NOMO-1 treated with dmso at 0.1 percent for 144 hours (cell line): ENCODE measurements around the gene TAPBP.

Experiments used
- DNase-seq: peaks from one replicate; lab custom pipeline; 2025; ENCODE audit not compliant: unreplicated experiment; lab: John Stamatoyannopoulos, UW

TAPBP gene

DNA sequence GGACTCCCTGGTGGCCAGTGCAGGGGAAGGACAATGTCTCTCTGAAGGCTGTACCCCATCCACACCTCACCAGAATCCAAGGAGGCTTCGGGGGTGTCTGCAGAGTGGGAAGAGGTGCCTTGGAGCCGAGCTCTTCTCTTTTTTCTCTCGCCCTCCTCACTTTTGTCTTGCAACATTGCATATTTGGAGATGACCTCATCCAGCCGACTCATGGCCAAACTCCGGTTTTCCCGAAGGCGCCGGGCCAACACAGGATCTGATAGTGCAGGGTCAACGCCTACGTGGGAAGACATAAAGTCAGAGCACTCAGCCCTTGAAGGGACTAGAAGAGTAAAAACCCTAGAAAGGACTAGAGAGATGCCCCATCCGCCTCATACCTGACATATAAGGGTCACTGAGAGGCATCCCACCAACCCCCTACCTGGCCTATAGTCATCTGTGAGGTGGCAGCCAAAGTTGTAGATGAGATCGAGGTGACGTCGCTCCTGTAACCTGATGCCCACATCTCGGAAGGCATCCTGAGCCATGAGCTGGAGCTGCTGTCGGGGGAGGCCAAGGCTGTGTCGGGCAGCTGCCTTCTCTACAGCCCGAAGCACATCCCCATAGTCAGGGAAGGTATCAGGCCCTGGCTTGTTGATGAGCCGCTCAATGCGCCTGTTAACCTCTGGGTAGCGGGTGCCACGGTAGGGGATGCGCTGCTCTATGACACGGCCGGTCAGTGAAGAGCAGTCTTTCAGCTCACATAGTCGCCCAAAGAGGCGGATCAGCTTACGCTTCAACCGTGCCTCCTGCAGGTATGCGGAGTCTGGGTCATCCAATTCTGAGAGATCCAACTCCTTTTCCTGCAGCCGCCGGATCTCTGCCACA, 6.7 kb upstream of the TAPBP start:
- no peak for DNase-seq

GRCh38 chr6:33319939-33320314, 6.0 kb upstream of the TAPBP start:
- no peak for DNase-seq

DNA sequence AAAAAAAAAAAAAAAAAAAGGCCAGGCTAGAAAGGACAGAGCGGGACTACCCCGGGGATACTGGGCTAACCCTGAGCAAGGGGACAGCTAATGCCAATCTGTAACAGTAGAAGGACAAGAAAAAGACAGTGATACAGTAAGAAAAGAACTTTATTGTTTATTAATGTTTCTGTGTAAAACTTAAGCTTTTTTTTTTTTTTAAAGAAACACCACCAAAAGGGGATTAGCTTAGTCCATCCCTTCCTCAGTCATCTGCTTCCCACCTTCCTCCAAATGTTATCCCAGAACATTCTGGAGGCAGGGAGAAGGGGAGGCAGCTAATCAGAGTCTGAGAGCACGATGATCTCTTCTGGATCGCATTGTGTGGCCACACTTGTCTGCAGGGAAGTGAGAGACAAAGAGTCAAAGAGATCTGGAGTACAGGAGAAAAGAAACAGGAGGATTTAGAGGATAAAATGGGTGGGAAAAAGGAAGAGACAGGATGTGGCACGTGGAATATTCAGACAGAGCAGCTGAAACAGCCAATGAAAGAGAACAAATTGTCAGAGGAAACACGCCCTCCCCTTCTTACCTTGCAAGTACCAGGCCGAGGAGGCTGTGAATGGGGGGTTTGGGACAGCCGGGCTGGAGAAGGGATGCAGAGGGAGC, 4.7 kb upstream of the TAPBP start:
- DNase-seq, result no peak

GRCh38 chr6:33317669-33318425, 4.0 kb upstream of the TAPBP start, which contains the start of gene ZBTB22:
TSS of gene ZBTB22 (minus strand) at chr6:33317744. CDS start at chr6:33316916, 828 bp downstream.
- peak; percentile 97 for DNase-seq

DNA sequence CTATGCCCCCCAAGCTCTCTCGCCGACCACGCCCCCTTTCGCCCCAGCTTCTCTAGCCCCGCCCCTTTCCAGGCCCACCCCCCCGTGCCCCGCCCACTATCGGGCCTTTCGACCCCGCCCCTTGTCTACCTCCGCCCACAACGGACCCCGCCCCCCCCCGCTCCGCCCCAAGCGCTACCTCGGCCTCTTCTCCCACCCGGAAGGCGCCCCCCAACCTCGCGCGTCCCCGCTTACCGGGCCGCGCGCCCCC, 3.5 kb upstream of the TAPBP start:
- DNase-seq, result no peak

DNA sequence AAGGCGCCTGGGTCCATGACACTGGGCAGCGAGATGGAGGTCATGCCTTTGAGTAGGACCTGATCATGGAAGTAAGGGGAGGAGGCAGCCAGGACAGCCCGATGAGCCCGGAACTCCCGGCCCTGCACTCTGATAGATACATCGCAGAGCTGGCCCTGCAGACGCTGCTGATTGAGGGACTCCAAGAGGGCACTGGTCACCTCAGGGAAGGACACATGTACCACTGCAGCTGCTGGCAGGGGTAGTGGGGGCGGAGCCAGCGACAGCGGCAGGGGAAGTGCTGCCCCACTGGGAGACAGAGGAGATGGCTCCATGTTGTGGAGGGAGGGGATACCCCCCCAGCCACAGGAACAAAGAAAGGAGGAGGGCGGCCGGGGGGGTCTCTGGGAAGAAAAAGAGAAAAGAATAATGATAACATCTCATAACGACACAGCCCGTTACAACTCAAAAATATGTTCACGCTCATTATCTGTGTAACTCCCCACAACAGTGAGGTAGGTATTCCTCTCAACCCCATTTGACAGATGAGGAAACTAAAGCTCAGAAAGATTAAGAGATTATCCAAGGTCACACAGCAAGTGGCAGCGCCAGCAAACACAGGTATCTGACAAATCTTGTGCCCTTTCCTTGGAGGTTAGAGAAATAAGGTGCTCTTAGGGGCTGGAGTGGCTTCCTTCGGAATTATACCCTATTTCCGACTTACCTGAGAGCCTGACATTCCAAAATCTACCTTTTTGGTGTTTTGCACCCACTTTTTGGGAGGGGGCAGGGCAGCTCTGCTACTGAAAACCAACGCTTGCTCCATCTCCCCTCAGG, 2.9 kb upstream of the TAPBP start:
- no peak for DNase-seq

DNA sequence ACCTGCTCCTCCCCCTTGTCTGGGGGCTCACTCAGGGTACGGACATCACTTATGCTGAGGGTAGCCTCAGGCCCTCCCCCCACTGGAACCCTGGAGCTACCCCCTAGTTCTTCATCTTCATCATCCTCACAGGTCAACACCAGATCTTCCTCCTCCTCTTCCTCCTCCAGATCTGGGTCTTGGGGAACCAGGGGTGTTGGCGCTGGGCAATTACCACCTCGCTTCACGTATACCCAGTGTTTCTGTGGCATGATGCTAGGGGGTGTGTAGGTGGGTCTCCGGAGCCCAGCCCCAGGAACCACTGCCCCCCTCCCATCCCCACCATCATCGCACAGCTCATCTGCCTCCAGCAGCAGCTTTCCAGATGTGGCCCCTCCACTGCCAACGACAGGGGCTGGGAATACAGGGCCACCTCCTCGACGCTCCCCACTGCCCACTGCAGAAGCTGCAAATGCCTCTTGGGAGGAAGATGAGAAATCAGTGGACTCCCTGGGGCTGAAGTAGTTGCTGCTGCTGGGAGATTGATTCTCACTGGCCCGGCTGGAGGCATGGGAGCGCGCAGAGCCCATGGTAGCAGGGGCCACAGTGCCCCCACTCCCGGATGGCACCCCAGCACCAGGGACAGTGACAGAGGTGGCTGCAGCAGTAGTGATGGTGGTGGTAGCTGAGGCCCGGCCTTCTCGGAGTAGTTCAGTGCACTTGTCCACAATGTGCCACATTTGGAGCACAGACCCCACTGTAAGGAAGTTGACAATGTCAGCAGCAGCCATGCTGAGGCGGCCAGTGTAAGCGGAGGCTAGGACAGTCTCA, 2.1 kb upstream of the TAPBP start:
- DNase-seq, result no peak

- DNase-seq, result no peak
These were observed 1.3 kb upstream of the TAPBP start for GRCh38 chr6:33314943-33315792.

DNA sequence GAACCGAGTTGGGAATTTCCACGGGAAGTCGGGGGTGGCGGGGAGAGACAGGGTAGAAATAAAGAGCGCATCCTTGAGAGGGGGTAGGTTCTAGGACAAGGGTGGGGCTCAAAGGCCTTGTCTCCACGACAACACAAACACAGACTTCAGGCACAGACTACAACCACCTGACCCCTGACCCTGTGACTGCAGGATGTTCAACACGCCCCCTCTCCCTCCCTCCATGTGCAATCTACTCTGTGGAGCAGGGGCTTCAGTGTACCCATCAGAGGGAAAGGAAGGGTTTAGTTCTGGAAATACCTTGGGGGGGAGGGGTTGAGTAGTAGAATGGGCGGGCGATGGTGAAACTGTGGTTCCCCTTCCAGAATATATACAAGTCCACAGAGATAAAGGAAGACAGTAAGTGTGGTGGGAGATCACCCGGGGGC, 651 bp upstream of the TAPBP start:
- peak; percentile 56 for DNase-seq

DNA sequence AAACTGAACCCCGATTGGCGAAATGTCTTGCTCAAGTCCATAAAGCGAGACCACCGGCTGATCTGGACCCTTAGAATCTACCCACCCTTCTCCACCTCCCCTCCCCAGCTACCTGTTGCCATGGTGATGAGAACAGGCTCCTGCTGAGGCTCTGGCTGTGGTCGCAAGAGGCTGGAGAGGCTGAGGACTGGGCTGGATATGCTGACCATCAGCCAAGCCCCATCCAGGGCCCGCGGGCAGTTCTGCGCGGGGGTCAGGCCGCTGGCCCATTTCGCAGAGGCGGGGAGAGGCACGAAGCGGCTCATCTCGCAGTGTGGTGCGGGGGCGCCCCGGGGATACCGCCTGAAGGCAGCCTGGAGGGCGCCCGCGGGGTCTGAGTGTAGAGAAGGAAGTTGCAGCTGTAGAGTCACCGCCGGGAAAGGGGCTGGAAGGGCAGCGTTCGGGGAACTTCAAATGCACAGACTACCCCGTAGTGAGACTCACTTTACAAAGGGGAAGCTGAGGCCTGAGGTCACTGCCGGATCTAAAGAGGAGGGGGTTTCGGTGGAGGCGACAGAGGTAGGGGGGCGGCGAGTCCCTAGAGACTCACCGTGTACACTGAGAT, 671 bp downstream of the TAPBP start:
- peak; percentile 47 for DNase-seq

- DNase-seq, result peak; percentile 80
These were observed 1.3 kb downstream of the TAPBP start for GRCh38 chr6:33312361-33313104.

DNA sequence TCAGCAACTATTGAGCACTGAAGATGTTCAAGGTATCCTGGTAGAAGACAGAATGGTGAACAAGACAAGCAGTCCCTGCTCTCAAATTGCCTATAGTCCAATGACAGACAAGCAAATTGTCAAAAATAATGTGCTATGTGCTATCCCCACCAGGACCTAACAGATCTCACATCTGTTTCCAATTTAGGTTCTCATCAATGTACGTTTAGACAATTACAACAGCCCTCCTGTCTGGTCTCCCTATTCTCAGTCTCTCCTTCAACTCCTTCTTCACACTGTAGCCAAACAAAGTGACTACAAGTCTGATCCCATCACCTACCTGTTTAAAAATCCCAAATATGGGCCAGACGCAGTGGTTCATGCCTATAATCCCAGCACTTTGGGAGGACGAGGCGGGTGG, 7.5 kb downstream of the TAPBP start:
- no peak for DNase-seq

DNA sequence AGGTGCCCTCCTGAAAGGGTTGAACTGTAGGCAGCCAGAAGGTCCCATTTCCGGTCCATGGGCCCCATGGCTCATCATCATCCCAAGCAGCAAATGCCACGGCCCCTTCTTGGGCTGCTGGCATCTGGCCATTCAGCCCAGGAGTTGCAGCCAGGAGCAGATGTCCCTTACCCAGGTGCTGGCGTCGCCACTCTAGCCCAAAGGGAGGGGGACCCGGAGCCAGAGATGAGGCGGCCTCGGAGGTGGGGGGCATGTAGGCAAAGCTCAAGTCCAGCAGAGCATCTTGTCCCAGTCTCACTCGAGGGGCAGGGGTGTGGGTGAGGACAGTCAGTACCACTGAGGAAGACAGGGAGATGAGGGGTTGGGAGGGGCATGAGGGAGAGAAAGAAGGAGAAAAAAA, 8.8 kb downstream of the TAPBP start:
- no peak for DNase-seq

DNA sequence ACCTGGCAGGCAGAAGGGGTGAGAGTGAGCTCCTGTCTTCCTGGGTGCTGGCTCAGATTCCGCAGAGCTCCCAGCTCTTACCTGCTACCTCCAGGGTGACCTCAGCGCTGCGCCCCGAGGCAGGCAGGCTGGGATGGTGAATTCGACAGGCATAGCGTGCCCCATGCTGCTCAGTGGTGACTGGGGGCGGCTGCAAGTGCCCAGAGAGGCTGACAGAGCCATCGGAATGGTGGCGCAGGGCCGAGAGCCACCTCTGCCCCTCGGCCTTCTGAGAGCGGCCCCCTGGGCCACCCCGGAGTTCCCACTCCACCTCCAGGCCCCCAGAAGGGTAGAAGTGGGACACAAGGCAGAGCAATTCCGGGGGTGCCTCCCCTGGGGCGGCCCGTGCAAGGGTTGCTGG, 9.7 kb downstream of the TAPBP start:
- no peak for DNase-seq

- no peak for DNase-seq
These were observed 12.0 kb downstream of the TAPBP start for GRCh38 chr6:33301877-33302276.

DNA sequence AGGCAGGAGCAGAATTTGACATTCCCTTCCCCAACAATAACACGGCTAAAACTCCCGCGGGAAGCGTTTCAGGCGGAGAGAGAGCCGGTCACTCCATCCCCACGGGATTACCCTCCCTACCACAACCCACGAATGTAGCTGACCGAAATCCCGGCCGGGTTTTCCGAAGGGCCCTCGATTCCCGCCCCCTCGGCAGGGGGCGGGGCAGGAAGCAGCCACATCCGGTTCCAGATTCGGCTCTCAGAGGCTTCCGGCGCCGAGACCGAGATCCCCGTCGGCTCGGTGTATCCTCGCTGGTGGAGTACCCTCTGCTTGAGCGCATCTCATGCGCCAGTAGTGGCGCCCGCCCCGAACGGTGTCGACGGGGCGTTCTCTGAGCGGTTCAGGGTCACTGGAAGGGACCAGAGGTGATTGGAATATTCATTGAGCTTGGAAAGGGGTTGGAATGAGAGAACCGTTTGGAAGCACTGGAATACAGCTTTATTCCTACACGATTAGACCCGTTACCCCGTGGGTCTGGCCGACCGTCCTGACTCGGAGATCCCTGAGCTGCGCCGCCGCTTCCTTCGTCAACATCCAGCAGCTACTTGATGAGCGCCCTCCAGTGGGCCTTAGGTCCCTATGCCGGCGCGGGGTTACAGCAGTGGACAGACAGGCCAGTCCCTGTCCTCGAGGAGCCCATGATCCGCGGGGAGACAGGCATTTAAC, 14.5 kb downstream of the TAPBP start:
- peak; percentile 82 for DNase-seq

- peak; percentile 80 for DNase-seq
These were observed 15.1 kb downstream of the TAPBP start, which contains the start of gene RGL2 for GRCh38 chr6:33298773-33299236. TSS of gene RGL2 (minus strand) at chr6:33298942. CDS start at chr6:33298610, 332 bp downstream.
